ENCODE results near the gene RPTOR. TPM values are rescaled to one million over a fixed set of nuclear protein-coding genes. Genes with fewer than 3 reads are reported as not detected.

RPTOR gene
- total and polyA plus RNA-seq, 10 of the 15 experiments (the other 5 are each of a cell fraction or from before 2014, with no cell fraction given) = 0.18 to 32.1 (median 7.8) TPM

DNA sequence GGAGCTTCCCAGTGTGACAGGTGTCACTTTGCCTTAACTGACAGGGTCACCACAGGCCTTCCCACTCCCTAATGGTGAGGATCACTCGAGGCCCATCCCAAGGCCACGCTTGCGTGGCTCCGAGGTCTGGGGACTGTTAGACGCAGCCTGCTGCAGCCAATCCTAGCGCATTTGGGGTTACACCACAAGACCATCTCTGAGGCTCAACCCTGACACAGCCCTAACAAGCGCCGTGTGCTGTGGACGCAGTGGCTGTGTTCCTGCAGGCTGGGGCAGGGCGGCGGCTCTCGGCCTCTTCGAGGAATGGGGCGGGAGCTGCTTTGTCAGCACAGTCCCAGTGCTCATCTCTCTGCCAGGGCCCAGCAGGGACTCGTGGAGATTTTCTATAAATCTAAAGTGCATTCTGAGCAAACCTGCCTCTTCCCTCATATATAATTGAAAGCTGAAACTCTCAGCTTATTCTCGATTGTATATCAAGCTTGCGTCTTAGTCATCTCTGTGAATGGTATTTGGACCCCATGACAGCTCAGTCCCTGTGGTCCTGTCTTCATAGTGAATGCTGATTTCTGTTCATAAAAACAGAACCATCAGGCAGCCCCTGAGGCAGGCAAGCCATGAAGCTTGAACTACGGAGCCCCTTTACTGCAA is 381.2 kb downstream of the RPTOR start:
- 0 out of 2 replicates have a peak, but pooled peaks have one; percentile 33 for TF ChIP-seq IKZF1 (conservative IDR thresholded peaks at IDR 0.05)
- TF ChIP-seq CREM (IDR thresholded peaks at IDR 0.05; ENCODE audit: low read depth) = no peak
- TF ChIP-seq PAX5 (IDR thresholded peaks at IDR 0.05; ENCODE audit: borderline replicate concordance, low read depth, low read length) = peak; percentile 74
- TF ChIP-seq, protein P1, sequence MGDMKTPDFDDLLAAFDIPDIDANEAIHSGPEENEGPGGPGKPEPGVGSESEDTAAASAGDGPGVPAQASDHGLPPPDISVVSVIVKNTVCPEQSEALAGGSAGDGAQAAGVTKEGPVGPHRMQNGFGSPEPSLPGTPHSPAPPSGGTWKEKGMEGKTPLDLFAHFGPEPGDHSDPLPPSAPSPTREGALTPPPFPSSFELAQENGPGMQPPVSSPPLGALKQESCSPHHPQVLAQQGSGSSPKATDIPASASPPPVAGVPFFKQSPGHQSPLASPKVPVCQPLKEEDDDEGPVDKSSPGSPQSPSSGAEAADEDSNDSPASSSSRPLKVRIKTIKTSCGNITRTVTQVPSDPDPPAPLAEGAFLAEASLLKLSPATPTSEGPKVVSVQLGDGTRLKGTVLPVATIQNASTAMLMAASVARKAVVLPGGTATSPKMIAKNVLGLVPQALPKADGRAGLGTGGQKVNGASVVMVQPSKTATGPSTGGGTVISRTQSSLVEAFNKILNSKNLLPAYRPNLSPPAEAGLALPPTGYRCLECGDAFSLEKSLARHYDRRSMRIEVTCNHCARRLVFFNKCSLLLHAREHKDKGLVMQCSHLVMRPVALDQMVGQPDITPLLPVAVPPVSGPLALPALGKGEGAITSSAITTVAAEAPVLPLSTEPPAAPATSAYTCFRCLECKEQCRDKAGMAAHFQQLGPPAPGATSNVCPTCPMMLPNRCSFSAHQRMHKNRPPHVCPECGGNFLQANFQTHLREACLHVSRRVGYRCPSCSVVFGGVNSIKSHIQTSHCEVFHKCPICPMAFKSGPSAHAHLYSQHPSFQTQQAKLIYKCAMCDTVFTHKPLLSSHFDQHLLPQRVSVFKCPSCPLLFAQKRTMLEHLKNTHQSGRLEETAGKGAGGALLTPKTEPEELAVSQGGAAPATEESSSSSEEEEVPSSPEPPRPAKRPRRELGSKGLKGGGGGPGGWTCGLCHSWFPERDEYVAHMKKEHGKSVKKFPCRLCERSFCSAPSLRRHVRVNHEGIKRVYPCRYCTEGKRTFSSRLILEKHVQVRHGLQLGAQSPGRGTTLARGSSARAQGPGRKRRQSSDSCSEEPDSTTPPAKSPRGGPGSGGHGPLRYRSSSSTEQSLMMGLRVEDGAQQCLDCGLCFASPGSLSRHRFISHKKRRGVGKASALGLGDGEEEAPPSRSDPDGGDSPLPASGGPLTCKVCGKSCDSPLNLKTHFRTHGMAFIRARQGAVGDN (IDR thresholded peaks at IDR 0.05) = peak; percentile 33; the same call in 1 of the 2 replicates
- TF ChIP-seq NR2C2 (IDR thresholded peaks at IDR 0.05; ENCODE audit: borderline replicate concordance, control insufficient read depth, insufficient read length, low read depth) = no peak
- DNase-seq (ENCODE audit: low read depth, low spot score) = no peak
- H3K27ac ChIP-seq (ENCODE audit: control insufficient read depth, insufficient read depth) = no peak overlapping the region
- ChIA-PET POLR2A (interaction anchor here (1.4 to 2.1 kb wide), 2 partner anchors 14 to 16 kb away, joined by 4 to 10 read pairs; no protein-coding TSS in a partner anchor), SMC1A (ENCODE audit: uncharacterized antibody, unreplicated experiment) (interaction anchor here (3.2 kb wide), 1 partner anchor 16 kb away, joined by 12 read pairs; no protein-coding TSS in a partner anchor), RAD21 (ENCODE audit: unreplicated experiment) (interaction anchor here (1.3 to 1.9 kb wide), 3 partner anchors 16 to 92 kb away, joined by 4 to 12 read pairs (median 5); no protein-coding TSS in a partner anchor), CTCF (interaction anchor here (0.8 to 1.3 kb wide), 2 partner anchors 10 to 16 kb away, joined by 3 to 5 read pairs; no protein-coding TSS in a partner anchor)
- no peaks in the 10 kb centered on the region for H3K9me3 ChIP-seq (replicated peaks; ENCODE audit: control insufficient read depth, insufficient read depth, low read length)
- WGBS (ENCODE audit: insufficient coverage, insufficient replicate concordance, low lambda C conversion rate, missing lambda C conversion rate) = 89% methylated on average over 17 of the region's 18 CpGs
- no peaks in the 10 kb centered on the region for H3K27me3 ChIP-seq (replicated peaks in 1 of 2; ENCODE audit: control insufficient read depth in 2 of 2, insufficient read depth in 2 of 2, low read length in 1 of 2)
- H3K79me2 ChIP-seq (ENCODE audit: control insufficient read depth, insufficient read depth, low read length) = no peaks in the 10 kb centered on the region
- peaks cover 7% of the 10 kb centered on the region for H3K4me1 ChIP-seq (ENCODE audit: control insufficient read depth, insufficient read depth, low read length)
- no peak overlapping the region for H3K4me3 ChIP-seq
- no peak overlapping the region for H3K4me2 ChIP-seq (ENCODE audit: control insufficient read depth, insufficient read depth)
- peaks cover 0 to 4% of the 10 kb centered on the region in 2 experiments; a peak in 3 of 4 replicates for H3K36me3 ChIP-seq (ENCODE audit: control insufficient read depth in 2 of 2, insufficient read depth in 2 of 2, low read length in 1 of 2)
- intact Hi-C loops (cut with micrococcal nuclease; ENCODE audit: unreplicated experiment) = no loop called here
- no TSS peak for BruUV-seq (replicated peaks)
- ATAC-seq = no peak; the same call in 2 of the 3 replicates
- in situ Hi-C loops (cut with MboI) = no loop called here
- no peak overlapping the region for H3K9ac ChIP-seq (ENCODE audit: control insufficient read depth, insufficient read depth, low read length)
- no peak for FAIRE-seq
- H4K20me1 ChIP-seq (ENCODE audit: control insufficient read depth, insufficient read depth) = no peaks in the 10 kb centered on the region
- H2AFZ ChIP-seq (ENCODE audit: control insufficient read depth, low read depth, low read length) = no peak overlapping the region
